GM23248 (cell line): ENCODE measurements around the gene CD74.

ENCODE experiments used
- EZH2 ChIP-seq: fragments of 200-600 bp; sonication (generic); IDR thresholded peaks from 2 replicates; pipeline ENCODE4 v1.6.1; 2018; ENCODE audit warnings: antibody characterized with exemption, mild to moderate bottlenecking; ENCODE audit not compliant: insufficient read depth, poor library complexity, severe bottlenecking
- EZH2phosphoT487 ChIP-seq: fragments of 200-600 bp; sonication (generic); IDR thresholded peaks from 2 replicates; pipeline ENCODE4 v1.6.1; 2018; ENCODE audit warnings: antibody characterized with exemption, moderate library complexity, mild to moderate bottlenecking, low read depth; ENCODE audit not compliant: insufficient read depth

GRCh38 chr5:150356575-150357294, 56.0 kb downstream of the CD74 start:
- no peak for TF ChIP-seq EZH2
- no peak for TF ChIP-seq EZH2phosphoT487
